HCT116 (cell line): ENCODE measurements around the gene MAP2K2. TPM values are rescaled to one million over a fixed set of nuclear protein-coding genes. Genes with fewer than 3 reads are reported as not detected.

Experiments used
- ATAC-seq: fragments of 200-7000 bp; cut with Tn5 transposase; 2 replicates; pipeline ENCODE4 v1.9.1; 2020; ENCODE audit warnings: mild to moderate bottlenecking, moderate library complexity
- BruUV-seq: library from RNA; stranded (reverse); fragments of 400-500 nt; replicated peaks from 2 replicates; lab custom pipeline; 2021; lab: Mats Ljungman, UMichigan
- CTCF ChIA-PET: fragments of 300-600 bp; sonication (Branson Sonifier 250); formaldehyde crosslinking; loops from one replicate; lab custom pipeline; 2021; ENCODE audit warnings: antibody characterized with exemption; lab: Charles Lee
- POLR2A ChIA-PET: fragments of 300-600, 350-600 bp; sonication (Branson Sonifier 250); formaldehyde crosslinking; loops from one replicate; lab custom pipeline; 2021; ENCODE audit warnings: antibody characterized with exemption; lab: Charles Lee
- RAD21 ChIA-PET, 2 experiments: fragments of 300-600 bp; sonication (Branson Sonifier 250); formaldehyde crosslinking; loops; one replicate each; lab custom pipeline; 2023; ENCODE audit warnings: low total read pairs in 2 of 2; ENCODE audit not compliant: uncharacterized antibody in 2 of 2, unreplicated experiment in 2 of 2, low non-redundant PET in 1 of 2; lab: Charles Lee
- DNase-seq: peaks from one replicate; pipeline ENCODE4 v3.0.0-alpha.2; 2010; ENCODE audit warnings: low read depth, low spot score
- H2AFZ ChIP-seq: fragments of 200-600 bp; shearing (Covaris generic), sonication (generic); 2 replicates; pipeline ENCODE4 v1.6.1; 2017; ENCODE audit warnings: low read depth, mixed run types, mixed read lengths, antibody characterized with exemption, low read length; ENCODE audit not compliant: poor library complexity, severe bottlenecking
- H3K27ac ChIP-seq: 2 replicates; pipeline ENCODE4 v1.5.1; 2012; ENCODE audit warnings: low read depth, low read length
- H3K27me3 ChIP-seq: fragments of 200-600 bp; sonication (generic); 2 replicates; pipeline ENCODE4 v1.6.1; 2016; ENCODE audit warnings: mixed run types, low read length, mixed read lengths; ENCODE audit not compliant: insufficient read depth
- H3K36me3 ChIP-seq, 2 experiments: fragments of 200-500 bp in 1 of 2; fragments of 200-600 bp in 1 of 2; sonication (Bioruptor generic) in 1 of 2; sonication (generic) in 1 of 2; 2 replicates each; pipeline versions ENCODE4 v1.5.1 to v1.6.1; 2014 to 2016; ENCODE audit warnings: low read length in 2 of 2, inconsistent platforms in 1 of 2, mixed read lengths in 1 of 2, mixed run types in 1 of 2; ENCODE audit not compliant: insufficient read depth in 2 of 2, control insufficient read depth in 1 of 2
- H3K4me1 ChIP-seq, 2 experiments: fragments of 200-600 bp in 1 of 2; sonication (generic) in 1 of 2; 2 replicates each; pipeline versions ENCODE4 v1.5.1 to v1.6.1; 2012 to 2017; ENCODE audit warnings: low read length in 2 of 2, inconsistent platforms in 1 of 2, mild to moderate bottlenecking in 1 of 2, mixed read lengths in 1 of 2, mixed run types in 1 of 2, moderate library complexity in 1 of 2; ENCODE audit not compliant: insufficient read depth in 2 of 2, control insufficient read depth in 1 of 2
- H3K4me2 ChIP-seq: fragments of 200-600 bp; sonication (generic); 2 replicates; pipeline ENCODE4 v1.6.1; 2017; ENCODE audit warnings: mixed run types, low read length, mixed read lengths
- H3K4me3 ChIP-seq, 2 experiments: fragments of 200-600 bp in 1 of 2; sonication (generic) in 1 of 2; replicated peaks in 1 of 2; 2 replicates each; pipeline ENCODE4 v1.5.1; 2011 to 2016; ENCODE audit warnings: low read length in 2 of 2, control low read depth in 1 of 2, low read depth in 1 of 2, mild to moderate bottlenecking in 1 of 2, mixed read lengths in 1 of 2, mixed run types in 1 of 2
- H3K79me2 ChIP-seq: fragments of 200-600 bp; sonication (generic); 2 replicates; pipeline ENCODE4 v1.6.1; 2017; ENCODE audit warnings: mild to moderate bottlenecking, mixed run types, low read length, moderate library complexity, mixed read lengths; ENCODE audit not compliant: insufficient read depth
- H3K9ac ChIP-seq: fragments of 200-600 bp; sonication (generic); 2 replicates; pipeline ENCODE4 v1.6.1; 2016; ENCODE audit warnings: low read length, mixed read lengths
- H3K9me2 ChIP-seq: fragments of 200-600 bp; sonication (generic), shearing (Covaris generic); 2 replicates; pipeline ENCODE4 v1.6.1; 2017; ENCODE audit warnings: mixed run types, mild to moderate bottlenecking, moderate library complexity; ENCODE audit not compliant: insufficient read depth
- H3K9me3 ChIP-seq, 2 experiments: fragments of 200-500 bp in 1 of 2; fragments of 200-600 bp in 1 of 2; sonication (Bioruptor generic) in 1 of 2; sonication (generic) in 1 of 2; 2 replicates each; pipeline ENCODE4 v1.6.1; 2014 to 2017; ENCODE audit warnings: low read length in 2 of 2, mixed read lengths in 2 of 2, inconsistent platforms in 1 of 2, low read depth in 1 of 2, mild to moderate bottlenecking in 1 of 2, mixed run types in 1 of 2, moderate library complexity in 1 of 2; ENCODE audit not compliant: control insufficient read depth in 1 of 2, insufficient read depth in 1 of 2
- H4K20me1 ChIP-seq: fragments of 200-600 bp; sonication (generic), shearing (Covaris generic); 2 replicates; pipeline ENCODE4 v1.6.1; 2017; ENCODE audit warnings: mixed run types, mild to moderate bottlenecking, moderate library complexity; ENCODE audit not compliant: insufficient read depth
- CBX3 ChIP-seq: IDR thresholded peaks from 2 replicates; pipeline ENCODE4 v1.6.1; 2012; ENCODE audit warnings: low read depth
- EGR1 ChIP-seq: IDR thresholded peaks from 2 replicates; pipeline ENCODE4 v1.6.1; 2012; ENCODE audit warnings: low read depth
- EZH2 ChIP-seq: fragments of 200-600 bp; sonication (generic); IDR thresholded peaks from 2 replicates; pipeline ENCODE4 v1.6.1; 2017; ENCODE audit warnings: antibody characterized with exemption, mixed run types
- EZH2phosphoT487 ChIP-seq: fragments of 200-600 bp; IDR thresholded peaks from 2 replicates; pipeline ENCODE4 v1.6.1; 2018; ENCODE audit warnings: antibody characterized with exemption, borderline replicate concordance
- FOSL1 ChIP-seq: IDR thresholded peaks from 2 replicates; pipeline ENCODE4 v1.6.1; 2012; ENCODE audit warnings: low read depth
- POLR2A ChIP-seq: IDR thresholded peaks from 2 replicates; pipeline ENCODE4 v1.7.0; 2011; ENCODE audit warnings: borderline replicate concordance; ENCODE audit not compliant: insufficient read depth, insufficient read length; ENCODE audit errors: extremely low read depth
- POLR2AphosphoS5 ChIP-seq: IDR thresholded peaks from 2 replicates; pipeline ENCODE4 v1.6.1; 2011; ENCODE audit warnings: mild to moderate bottlenecking, low read depth, low read length, moderate library complexity
- SIN3A ChIP-seq: IDR thresholded peaks from 2 replicates; pipeline ENCODE4 v1.6.1; 2012; ENCODE audit warnings: low read depth
- SP1 ChIP-seq: IDR thresholded peaks from 2 replicates; pipeline ENCODE4 v1.6.1; 2012; ENCODE audit warnings: low read depth
- SRF ChIP-seq: IDR thresholded peaks from 2 replicates; pipeline ENCODE4 v1.6.1; 2012; ENCODE audit warnings: low read depth
- YY1 ChIP-seq: IDR thresholded peaks from 2 replicates; pipeline ENCODE4 v1.6.1; 2011; ENCODE audit warnings: low read length, low read depth, moderate library complexity, mild to moderate bottlenecking; ENCODE audit not compliant: insufficient replicate concordance; ENCODE audit errors: extremely low read depth
- ZNF274 ChIP-seq: fragments of 200-500 bp; sonication (Bioruptor generic); IDR thresholded peaks from 2 replicates; pipeline ENCODE4 v1.6.1; 2014; ENCODE audit warnings: mild to moderate bottlenecking, low read depth, low read length, inconsistent platforms
- intact Hi-C: fragments of 100-400 bp; cut with micrococcal nuclease; formaldehyde crosslinking; loops from 2 replicates; pipeline ENCODE4 v1.10.0; 2022
- total RNA-seq: library from RNA; stranded (reverse); gene quantifications from one replicate; pipeline ENCODE4 v1.2.1, GENCODE V29; 2021; ENCODE audit not compliant: unreplicated experiment
- TF ChIP-seq, protein P1 (sequence below): IDR thresholded peaks from 2 replicates; pipeline ENCODE4 v1.6.1; 2012; ENCODE audit warnings: low read depth

Gene MAP2K2
- total RNA-seq, 1 experiment from 2014 or later = 186 TPM

DNA sequence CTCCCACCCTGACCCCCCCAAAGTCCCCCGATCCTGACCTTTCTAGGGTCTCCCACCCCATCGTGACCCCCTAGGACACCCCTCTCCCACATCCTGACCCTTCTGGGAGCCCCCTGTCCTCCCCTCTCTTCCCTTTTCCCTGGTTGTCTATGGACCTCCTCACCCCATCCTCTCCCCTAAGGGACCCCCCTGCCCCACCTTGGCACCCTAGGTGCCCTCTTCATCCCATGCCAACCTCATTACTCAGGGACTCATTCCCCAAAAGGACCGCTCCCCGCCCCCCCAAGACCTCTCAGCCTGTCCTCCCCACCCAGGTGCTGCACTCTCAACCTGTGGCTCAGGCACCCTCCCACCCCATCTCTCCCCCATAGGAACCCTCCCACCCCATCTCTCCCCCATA is 2.1 kb downstream of the MAP2K2 start:
- no peak for ATAC-seq
- RAD21 ChIA-PET = no interaction called here

DNA sequence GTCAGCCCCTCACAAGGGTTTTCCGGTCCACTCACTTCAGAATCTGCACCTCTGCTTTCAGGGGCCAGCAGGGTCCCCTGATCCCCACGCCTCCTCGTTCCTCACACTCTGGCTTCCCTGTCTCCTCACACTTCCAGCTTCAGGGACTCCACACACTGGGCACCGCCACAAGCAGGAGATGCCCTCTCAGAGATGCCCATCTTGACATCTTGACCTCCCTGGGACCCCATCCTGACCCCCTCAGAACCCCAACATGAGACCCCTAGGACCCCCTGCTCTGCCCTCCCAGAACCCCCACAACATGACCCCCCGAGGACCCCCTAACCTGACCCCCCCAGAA is 2.7 kb downstream of the MAP2K2 start:
- intact Hi-C loops = no loop called here
- H3K9me2 ChIP-seq = no peaks in the 10 kb centered on the region
- TF ChIP-seq ZNF274 = no peak
- TF ChIP-seq YY1 = no peak
- TF ChIP-seq EGR1 = no peak
- no peak for TF ChIP-seq SP1
- no peak for TF ChIP-seq EZH2phosphoT487
- no peak for TF ChIP-seq POLR2A
- no peak for TF ChIP-seq FOSL1
- no peak for TF ChIP-seq SRF
- no peak for TF ChIP-seq POLR2AphosphoS5
- TF ChIP-seq EZH2 = no peak
- no peak for TF ChIP-seq SIN3A
- TF ChIP-seq CBX3 = no peak

More for the DNA sequence above, 2.1 kb downstream of the MAP2K2 start:
- ChIA-PET CTCF (no interaction called here), POLR2A (no interaction called here)
- Histone ChIP-seq H4K20me1 (no peaks in the 10 kb centered on the region), H3K9me3 (no peaks in the 10 kb centered on the region), H3K27me3 (no peaks in the 10 kb centered on the region), H3K4me1 (peaks cover 9 to 16% of the 10 kb centered on the region in 2 experiments), H3K9me2 (no peaks in the 10 kb centered on the region), H3K4me2 (no peak overlapping the region), H3K4me3 (no peak overlapping the region), H3K9ac (no peak overlapping the region), H2AFZ (no peak overlapping the region), H3K27ac (no peak overlapping the region), H3K79me2 (peaks cover 46% of the 10 kb centered on the region), H3K36me3 (no peaks in the 10 kb centered on the region; a peak in 1 of 4 replicates)
- BruUV-seq = no TSS peak
- intact Hi-C loops = no loop called here
- no peak for TF ChIP-seq YY1
- TF ChIP-seq, protein P1, sequence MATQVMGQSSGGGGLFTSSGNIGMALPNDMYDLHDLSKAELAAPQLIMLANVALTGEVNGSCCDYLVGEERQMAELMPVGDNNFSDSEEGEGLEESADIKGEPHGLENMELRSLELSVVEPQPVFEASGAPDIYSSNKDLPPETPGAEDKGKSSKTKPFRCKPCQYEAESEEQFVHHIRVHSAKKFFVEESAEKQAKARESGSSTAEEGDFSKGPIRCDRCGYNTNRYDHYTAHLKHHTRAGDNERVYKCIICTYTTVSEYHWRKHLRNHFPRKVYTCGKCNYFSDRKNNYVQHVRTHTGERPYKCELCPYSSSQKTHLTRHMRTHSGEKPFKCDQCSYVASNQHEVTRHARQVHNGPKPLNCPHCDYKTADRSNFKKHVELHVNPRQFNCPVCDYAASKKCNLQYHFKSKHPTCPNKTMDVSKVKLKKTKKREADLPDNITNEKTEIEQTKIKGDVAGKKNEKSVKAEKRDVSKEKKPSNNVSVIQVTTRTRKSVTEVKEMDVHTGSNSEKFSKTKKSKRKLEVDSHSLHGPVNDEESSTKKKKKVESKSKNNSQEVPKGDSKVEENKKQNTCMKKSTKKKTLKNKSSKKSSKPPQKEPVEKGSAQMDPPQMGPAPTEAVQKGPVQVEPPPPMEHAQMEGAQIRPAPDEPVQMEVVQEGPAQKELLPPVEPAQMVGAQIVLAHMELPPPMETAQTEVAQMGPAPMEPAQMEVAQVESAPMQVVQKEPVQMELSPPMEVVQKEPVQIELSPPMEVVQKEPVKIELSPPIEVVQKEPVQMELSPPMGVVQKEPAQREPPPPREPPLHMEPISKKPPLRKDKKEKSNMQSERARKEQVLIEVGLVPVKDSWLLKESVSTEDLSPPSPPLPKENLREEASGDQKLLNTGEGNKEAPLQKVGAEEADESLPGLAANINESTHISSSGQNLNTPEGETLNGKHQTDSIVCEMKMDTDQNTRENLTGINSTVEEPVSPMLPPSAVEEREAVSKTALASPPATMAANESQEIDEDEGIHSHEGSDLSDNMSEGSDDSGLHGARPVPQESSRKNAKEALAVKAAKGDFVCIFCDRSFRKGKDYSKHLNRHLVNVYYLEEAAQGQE = no peak
- no peak for DNase-seq

More for the DNA sequence above, 2.7 kb downstream of the MAP2K2 start:
- Histone ChIP-seq H3K79me2 (peaks cover 46% of the 10 kb centered on the region), H3K4me1 (peaks cover 9 to 16% of the 10 kb centered on the region in 2 experiments), H3K4me3 (no peak overlapping the region), H3K27ac (no peak overlapping the region), H3K4me2 (no peak overlapping the region), H3K9ac (no peak overlapping the region), H2AFZ (no peak overlapping the region), H3K27me3 (no peaks in the 10 kb centered on the region), H3K9me3 (no peaks in the 10 kb centered on the region), H4K20me1 (no peaks in the 10 kb centered on the region), H3K36me3 (no peaks in the 10 kb centered on the region; a peak in 1 of 4 replicates)
- DNase-seq (no peak), ATAC-seq (no peak)
- ChIA-PET CTCF (no interaction called here), RAD21 (no interaction called here), POLR2A (no interaction called here)
- BruUV-seq = no TSS peak
